ENCODE measurements around the gene PHF3.

Gene PHF3

DNA sequence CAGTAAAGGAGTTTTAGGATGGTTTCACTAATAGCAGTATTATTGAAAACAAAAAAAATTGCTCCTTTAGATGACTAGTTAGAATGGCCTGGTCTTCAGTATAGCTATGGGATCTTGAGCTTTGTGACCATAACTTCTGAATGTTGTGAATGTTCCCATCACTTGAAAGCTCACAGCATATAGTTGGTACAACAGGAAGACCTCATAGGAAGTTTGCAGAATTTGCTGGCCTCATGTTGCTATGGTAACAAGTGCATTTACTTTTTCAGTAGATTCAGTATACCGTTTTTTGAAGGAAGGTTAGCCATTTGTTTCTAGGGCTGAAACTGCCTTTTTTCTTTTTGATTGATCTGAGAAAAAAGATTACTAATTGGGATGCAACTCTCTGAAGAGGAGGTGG lies 8.3 kb downstream of the PHF3 start:
- no peak for DNase-seq (ENCODE audit: low read depth in 2 of 2)

DNA sequence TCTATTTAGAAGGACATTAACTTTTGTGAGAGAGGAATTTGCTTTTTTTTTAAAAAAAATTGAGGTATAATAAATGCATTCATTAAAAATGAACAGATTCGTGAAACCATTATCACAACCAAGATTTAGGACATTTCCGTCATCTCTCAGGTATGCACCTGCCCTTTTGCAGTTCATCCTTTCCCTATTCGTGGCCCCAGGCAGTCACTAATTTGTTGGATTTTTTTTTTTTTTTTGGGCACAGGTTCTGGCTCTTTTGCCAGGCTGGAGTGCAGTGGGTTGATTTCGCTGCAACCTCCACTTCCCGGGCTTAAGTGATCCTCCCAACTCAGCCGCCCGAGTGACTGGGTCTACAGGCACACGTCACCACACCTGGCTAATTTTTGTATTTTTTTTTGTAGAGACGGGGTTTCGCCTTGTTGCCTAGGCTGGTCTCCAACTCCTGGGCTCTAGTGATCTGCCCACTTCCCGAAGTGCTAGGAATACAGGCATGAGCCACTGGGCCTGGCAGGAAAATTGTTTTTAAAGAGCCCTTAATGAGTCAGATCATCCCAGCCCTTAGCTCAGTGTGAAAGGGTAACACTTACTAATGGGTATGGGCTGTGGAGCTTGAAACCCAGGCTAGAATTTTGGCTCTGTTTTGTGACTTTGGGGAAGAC lies 9.2 kb downstream of the PHF3 start:
- DNase-seq (ENCODE audit: low read depth in 2 of 2): no peak

DNA sequence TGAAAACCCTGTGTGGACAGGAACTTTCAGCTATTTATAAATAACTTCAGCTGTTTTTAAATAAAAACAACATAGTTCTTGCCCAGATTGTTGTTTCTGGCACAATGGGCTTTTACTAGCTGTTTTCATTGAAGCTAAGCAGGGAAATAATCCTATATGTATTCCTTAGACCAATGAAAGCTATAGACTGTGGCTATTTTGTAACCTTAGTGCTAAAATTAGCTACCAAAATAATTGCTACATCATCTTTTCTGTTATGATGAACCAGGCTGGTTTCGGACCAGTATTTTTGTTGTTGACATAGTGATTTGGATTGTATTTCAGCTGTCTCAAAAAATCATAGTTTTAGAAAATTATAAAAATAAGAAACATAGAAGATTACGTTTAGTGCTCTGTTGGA lies 13.7 kb downstream of the PHF3 start:
- DNase-seq (ENCODE audit: low read depth in 2 of 2): no peak

- DNase-seq (ENCODE audit: low read depth in 2 of 2): no peak
These were observed 14.3 kb downstream of the PHF3 start for GRCh38 chr6:63649847-63650265.

DNA sequence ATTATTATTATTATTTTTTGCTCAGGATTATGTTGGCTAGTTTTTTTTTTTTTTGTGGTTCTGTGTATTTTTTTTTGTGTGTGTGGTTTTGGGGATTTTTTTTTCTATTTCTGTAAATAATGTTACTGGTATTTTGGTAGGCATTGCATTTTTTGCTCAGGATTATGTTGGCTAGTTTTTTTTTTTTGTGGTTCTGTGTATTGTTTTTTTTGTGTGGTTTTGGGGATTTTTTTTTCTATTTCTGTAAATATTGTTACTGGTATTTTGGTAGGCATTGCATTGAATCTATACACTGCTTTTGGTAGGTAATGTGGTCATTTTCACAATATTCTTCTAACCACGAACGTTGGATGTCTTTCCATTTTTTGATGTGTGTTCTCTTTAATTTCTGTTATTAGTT lies 17.4 kb downstream of the PHF3 start:
- DNase-seq (ENCODE audit: low read depth in 2 of 2): no peak

GRCh38 chr6:63660757-63661156 lies 25.2 kb downstream of the PHF3 start:
- DNase-seq (ENCODE audit: low read depth in 2 of 2): no peak

DNA sequence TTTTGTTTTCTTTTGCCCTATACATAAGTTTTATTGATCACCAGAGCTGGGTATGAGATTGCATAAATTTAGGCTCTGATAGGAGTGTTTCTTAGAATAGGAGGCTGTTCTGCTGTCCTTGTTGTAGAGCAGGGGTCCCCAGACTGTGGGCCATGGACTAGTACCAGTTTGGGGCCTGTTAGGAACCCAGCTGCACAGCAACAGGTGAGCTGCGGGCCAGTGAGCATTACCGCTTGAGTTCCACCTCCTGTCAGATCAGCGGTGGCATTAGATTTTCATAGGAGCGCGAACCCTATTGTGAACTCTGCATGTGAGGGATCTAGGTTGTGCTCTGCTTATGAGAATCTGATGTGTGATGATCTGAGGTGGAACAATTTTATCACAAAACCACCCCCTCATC lies 26.2 kb downstream of the PHF3 start:
- DNase-seq (ENCODE audit: low read depth in 2 of 2): no peak

GRCh38 chr6:63663147-63663955 lies 27.7 kb downstream of the PHF3 start:
- no peak for DNase-seq (ENCODE audit: low read depth in 2 of 2)

DNA sequence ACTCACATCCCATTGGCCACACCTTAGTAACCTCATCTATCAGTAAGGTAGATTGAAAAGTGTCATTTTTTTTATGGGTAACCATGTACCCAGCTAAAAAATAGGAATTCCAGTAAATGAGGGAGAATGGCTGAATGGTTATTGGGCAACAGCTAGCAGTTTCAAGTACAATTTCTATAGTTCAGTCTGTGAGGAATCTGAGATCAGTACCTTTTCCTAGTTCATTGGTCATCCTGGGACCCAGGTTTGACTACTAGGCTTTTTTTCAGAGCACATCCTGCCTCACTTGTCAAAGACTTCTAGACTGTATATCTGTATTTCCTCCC lies 28.3 kb downstream of the PHF3 start:
- no peak for DNase-seq (ENCODE audit: low read depth in 2 of 2)

DNA sequence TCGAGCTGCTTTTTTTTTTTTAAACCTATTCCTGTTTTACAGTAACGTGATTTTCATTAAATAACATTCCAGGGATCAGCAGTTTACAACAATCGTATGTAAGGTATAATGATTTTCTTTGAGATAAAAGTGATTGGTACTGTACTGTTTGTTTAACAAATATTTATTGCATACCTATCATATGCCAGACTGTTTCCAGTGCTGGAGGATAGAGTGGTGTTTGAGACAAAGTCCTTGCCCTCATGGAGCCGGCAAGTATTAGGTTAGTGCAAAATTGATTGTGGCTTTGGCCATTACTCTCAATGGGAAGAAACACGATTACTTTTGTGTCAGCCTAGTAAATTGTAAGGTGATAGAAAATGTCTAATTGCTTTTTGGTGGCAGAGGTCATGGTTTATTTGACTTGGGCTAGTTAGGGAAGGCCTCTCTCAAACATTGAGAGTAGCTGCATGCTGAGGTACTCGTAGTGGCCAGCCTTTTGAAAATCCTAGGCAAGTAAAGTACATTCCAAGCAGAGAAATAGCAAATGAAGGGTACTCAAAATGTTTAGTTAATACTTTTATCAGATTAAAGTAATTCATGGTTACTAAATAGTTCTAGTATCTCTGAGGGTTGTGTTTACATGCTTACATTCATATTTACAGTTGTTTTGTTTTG lies 35.6 kb downstream of the PHF3 start:
- DNase-seq (ENCODE audit: low read depth in 2 of 2): no peak

- DNase-seq (ENCODE audit: low read depth in 2 of 2): no peak
These were observed 37.1 kb downstream of the PHF3 start for GRCh38 chr6:63672582-63673129.

- no peak for DNase-seq (ENCODE audit: low read depth in 2 of 2)
These were observed 38.1 kb downstream of the PHF3 start for GRCh38 chr6:63673692-63674091.

DNA sequence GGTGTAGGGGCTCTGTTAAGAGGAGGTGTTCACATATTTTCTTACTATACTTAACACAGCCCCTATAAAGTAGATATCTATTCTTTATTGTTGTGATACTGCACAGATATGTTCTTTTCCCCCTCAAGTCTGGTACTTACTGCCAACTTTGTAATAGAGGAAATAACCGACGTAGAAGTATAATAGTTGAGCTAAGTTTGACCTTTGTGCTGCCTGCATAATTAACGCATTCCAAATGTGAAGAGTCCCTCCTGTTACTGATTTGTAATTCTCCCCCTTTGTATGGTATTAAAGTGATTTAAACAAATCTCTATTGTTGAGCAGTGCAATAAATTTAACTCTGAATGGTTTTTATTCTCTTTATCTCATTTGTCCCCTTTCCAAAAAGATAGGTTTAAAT lies 39.0 kb downstream of the PHF3 start:
- no peak for DNase-seq (ENCODE audit: low read depth in 2 of 2)

DNA sequence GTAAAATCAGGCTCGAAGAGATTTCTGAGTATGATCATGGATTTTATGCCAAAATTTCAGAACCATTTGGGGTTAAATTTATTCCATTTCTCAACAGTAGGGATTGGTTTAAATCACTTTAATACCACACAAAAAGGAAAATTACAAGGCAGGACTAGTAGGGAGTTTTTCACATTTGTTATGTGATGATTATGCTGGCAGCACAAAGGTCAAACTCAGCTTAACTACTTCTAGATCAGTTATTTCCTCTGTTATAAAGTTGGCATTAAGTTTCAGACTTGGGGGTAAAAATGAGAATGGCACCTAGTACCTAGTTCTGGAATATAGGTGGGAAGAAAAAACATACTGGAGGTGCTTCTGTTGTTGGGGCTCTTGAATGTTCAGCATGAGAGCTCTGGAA lies 39.5 kb downstream of the PHF3 start:
- no peak for DNase-seq (ENCODE audit: low read depth in 2 of 2)

DNA sequence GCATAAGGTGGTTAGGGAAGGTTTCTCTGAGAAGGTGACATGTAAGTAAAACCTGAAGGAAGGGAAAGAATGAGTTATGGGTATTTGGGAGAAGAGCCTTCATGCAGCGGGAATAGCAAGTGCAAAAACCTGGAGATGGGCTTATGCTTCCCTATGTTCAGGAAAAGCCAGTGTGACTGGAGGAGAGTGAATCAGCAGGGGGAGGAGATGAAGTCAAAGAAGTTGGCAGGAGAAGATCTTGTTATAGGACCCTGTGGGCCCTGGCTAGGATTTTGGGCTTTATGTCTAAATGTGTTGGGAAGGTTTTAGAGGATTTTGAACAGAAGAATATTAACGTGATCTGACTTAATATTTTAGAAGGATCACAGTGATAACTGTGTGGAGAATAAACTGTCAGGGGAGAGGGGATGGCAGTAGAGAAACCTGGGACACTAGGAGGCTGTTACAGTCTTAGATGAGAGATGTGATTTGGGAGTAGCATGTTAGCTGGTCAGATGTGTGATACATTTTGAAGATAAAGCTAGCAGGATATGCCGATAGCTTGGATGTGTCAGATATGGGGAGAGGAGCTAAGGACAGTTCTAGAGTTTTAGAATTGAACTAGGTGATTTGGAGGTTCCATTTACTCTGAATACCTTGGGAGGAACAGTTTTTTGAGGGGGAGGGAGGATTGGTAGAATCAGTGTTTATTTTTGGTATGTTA lies 41.0 kb downstream of the PHF3 start:
- DNase-seq (ENCODE audit: low read depth in 2 of 2): no peak

GRCh38 chr6:63677282-63677681 lies 41.7 kb downstream of the PHF3 start:
- DNase-seq (ENCODE audit: low read depth in 2 of 2): no peak

DNA sequence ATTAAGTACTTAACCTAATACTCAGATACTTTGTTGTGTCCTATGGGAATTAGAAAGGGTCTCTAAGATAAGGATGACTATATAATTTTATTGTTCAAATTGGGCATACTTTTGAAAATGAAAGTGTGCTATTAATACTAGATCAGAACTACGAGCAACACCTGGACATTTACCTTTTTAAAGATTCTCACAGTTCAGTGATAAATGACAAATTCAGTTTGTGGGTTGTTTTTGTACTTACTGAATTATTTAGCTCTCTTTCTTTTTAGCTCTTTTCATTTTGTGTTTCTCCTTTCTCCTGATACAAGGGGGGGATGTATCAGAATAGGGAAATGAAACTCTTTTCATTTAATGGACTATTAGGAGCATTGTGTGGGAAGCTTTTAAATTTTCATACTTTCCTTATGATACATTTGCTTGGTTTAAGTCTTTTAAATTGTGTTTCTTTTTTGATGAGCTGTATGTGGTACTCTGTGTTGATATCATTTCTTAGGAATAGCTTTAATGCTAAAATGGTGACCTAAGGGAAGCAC lies 47.5 kb downstream of the PHF3 start:
- DNase-seq (ENCODE audit: low read depth in 2 of 2): no peak

DNA sequence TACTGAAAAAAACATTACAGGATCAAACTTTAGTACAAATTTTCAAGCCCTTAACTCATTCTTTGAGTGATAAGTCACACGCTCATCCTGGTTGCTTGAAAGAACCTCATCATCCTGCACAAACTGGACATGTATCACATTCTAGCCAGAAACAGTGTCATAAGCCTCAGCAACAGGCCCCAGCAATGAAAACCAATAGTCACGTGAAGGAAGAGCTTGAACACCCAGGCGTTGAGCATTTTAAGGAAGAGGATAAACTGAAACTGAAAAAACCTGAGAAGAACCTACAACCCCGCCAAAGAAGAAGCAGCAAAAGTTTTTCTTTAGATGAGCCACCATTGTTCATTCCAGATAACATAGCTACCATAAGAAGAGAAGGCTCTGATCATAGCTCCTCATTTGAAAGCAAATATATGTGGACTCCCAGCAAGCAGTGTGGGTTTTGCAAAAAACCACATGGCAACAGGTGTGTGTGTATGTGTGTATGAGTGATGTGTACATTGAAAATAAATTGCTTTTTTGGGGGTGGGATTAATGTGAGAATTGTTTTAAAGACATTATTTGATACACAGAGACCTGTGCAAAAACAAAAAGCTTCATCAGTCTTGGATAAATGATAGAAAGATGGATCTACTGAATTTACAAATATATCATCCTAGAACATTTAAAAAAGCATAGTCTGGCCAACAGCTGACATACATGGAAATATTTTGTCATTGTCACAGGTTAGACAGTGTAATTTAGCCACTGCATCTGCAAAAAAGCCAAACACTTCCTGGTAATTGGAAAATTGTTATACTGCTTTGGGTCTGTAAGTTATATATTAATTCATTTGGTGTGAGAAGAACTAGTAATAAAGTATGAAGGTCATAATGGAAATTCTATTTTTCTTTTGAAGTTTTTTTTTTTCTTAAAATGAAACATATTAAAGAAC lies 50.1 kb downstream of the PHF3 start:
- no peak for DNase-seq (ENCODE audit: low read depth in 2 of 2)

DNA sequence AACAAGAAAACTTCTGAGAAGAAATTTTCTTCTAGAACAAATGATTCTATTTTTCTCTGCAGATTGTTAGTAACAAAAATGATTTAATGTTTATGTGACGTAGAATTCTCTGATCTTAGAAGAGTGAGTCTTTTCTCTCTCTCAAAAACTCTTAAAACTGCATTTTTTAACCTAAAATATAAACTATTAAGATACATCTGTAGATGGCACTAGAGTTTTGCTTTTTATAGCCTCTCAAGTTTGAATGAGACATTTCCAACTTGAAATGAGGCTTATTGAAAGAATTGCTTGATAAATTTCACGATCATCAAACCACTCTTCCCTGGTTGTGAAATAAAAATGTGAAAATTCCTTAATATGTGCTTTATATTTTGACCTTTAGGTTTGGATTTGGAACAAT lies 53.8 kb downstream of the PHF3 start:
- DNase-seq (ENCODE audit: low read depth in 2 of 2): no peak

DNA sequence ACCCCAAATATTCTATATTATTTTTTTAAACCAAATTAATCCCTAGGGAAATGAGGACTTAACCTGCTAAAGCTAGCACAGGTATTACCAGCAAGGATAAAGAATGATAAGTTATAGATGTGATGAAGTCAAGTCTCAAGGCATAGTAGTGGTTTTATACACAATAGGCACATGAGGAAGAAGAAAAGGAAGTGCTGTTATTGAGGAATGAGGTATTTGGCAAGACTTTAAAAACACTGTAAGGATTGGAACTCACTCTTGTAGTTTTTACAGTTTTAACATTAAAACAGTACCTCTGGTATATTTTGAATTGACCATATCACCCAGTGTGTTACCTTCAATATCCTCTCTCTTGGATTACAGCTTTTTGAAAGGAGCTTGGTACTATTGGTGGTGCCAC lies 54.6 kb downstream of the PHF3 start:
- no peak for DNase-seq (ENCODE audit: low read depth in 2 of 2)

- no peak for DNase-seq (ENCODE audit: low read depth in 2 of 2)
These were observed 70.1 kb downstream of the PHF3 start for GRCh38 chr6:63705707-63706106.
